CD8-positive, alpha-beta memory T cell (primary cell): ENCODE data around the gene MARK4. TPM values are rescaled to one million over a fixed set of nuclear protein-coding genes. Genes with fewer than 3 reads are reported as not detected.
"Not testable (repeated sequence)": the region's sequence is repeated elsewhere in the genome, so short reads cannot be mapped to it uniquely, and the experiment has no call there.

Source experiments
- CTCF ChIA-PET: fragments of 350-600 bp; sonication (Branson Sonifier 250); formaldehyde crosslinking; loops from one replicate; lab custom pipeline; 2021; ENCODE audit warnings: antibody characterized with exemption; lab: Charles Lee
- POLR2A ChIA-PET: fragments of 350-600 bp; sonication (Branson Sonifier 250); formaldehyde crosslinking; loops from one replicate; lab custom pipeline; 2021; ENCODE audit warnings: antibody characterized with exemption; lab: Charles Lee
- DNase-seq, 5 donors: peaks; one replicate each; pipeline versions ENCODE4 v3.0.0 to v3.0.0-alpha.2; 2020 to 2022; ENCODE audit warnings: mixed read lengths in 1 of 5
- H3K27ac ChIP-seq: one replicate; pipeline ENCODE4 v1.7.0; 2013; ENCODE audit warnings: low read depth, mild to moderate bottlenecking, low read length, moderate library complexity
- H3K27me3 ChIP-seq: 2 replicates; pipeline ENCODE4 v1.7.0; 2013; ENCODE audit warnings: low read length, mild to moderate bottlenecking; ENCODE audit not compliant: insufficient read depth, poor library complexity, severe bottlenecking
- H3K36me3 ChIP-seq: 2 replicates; pipeline ENCODE4 v1.7.0; 2013; ENCODE audit warnings: mild to moderate bottlenecking, low read length, moderate library complexity; ENCODE audit not compliant: insufficient read depth
- H3K4me1 ChIP-seq: 2 replicates; pipeline ENCODE4 v1.7.0; 2013; ENCODE audit warnings: mild to moderate bottlenecking, low read length, moderate library complexity; ENCODE audit not compliant: insufficient read depth
- H3K4me3 ChIP-seq: 2 replicates; pipeline ENCODE4 v1.7.0; 2013; ENCODE audit warnings: mild to moderate bottlenecking, low read length
- H3K9me3 ChIP-seq: 2 replicates; pipeline ENCODE4 v1.7.0; 2013; ENCODE audit warnings: mild to moderate bottlenecking, low read length
- H3K27ac Mint-ChIP-seq, 8 donors: one replicate each; pipeline ENCODE4 v1.8.0; 2020 to 2021; ENCODE audit warnings: mixed read lengths in 8 of 8, mild to moderate bottlenecking in 6 of 8, inconsistent platforms in 3 of 8, moderate library complexity in 3 of 8
- H3K27me3 Mint-ChIP-seq, 2 donors: one replicate each; pipeline ENCODE4 v1.8.0; 2020 to 2021; ENCODE audit warnings: mixed read lengths in 2 of 2, mild to moderate bottlenecking in 1 of 2, moderate library complexity in 1 of 2
- H3K36me3 Mint-ChIP-seq, 3 donors: one replicate each; pipeline ENCODE4 v1.8.0; 2020 to 2021; ENCODE audit warnings: mixed read lengths in 3 of 3, inconsistent platforms in 1 of 3, mild to moderate bottlenecking in 1 of 3
- H3K4me1 Mint-ChIP-seq, 3 donors: one replicate each; pipeline ENCODE4 v1.8.0; 2020 to 2021; ENCODE audit warnings: mixed read lengths in 3 of 3, inconsistent platforms in 1 of 3, mild to moderate bottlenecking in 1 of 3
- H3K4me3 Mint-ChIP-seq, 7 donors: one replicate each; pipeline ENCODE4 v1.8.0; 2020 to 2021; ENCODE audit warnings: mixed read lengths in 7 of 7, mild to moderate bottlenecking in 6 of 7, moderate library complexity in 4 of 7, inconsistent platforms in 2 of 7
- H3K9me3 Mint-ChIP-seq, 5 donors: one replicate each; pipeline ENCODE4 v1.8.0; 2020 to 2022; ENCODE audit warnings: mixed read lengths in 5 of 5, mild to moderate bottlenecking in 3 of 5, moderate library complexity in 2 of 5, inconsistent platforms in 1 of 5
- polyA plus RNA-seq: library from polyadenylated mRNA; unstranded; fragments of 300-500 nt; fragmentation: Illumina TruSeq; gene quantifications from one replicate; pipeline ENCODE4 v1.2.3, GENCODE V29; 2021
- total RNA-seq, 2 experiments: library from RNA; stranded (reverse); gene quantifications; one replicate each; pipeline ENCODE4 v1.2.3, GENCODE V29; 2021

Gene MARK4
- total and polyA plus RNA-seq, 3 experiments from 2014 or later, result 2.6 to 21.2 (median 20.2) TPM

- H3K4me3 Mint-ChIP-seq, result peak overlapping the region in 1 of 7 donors; percentile 44
- Histone ChIP-seq H3K27ac (no peak overlapping the region), H3K9me3 (no peaks in the 10 kb centered on the region), H3K27me3 (no peaks in the 10 kb centered on the region), H3K4me3 (no peak overlapping the region), H3K36me3 (no peaks in the 10 kb centered on the region), H3K4me1 (no peaks in the 10 kb centered on the region)
- peak overlapping the region in 4 of 8 donors; percentile 12 to 80 (median 49) for H3K27ac Mint-ChIP-seq
- H3K36me3 Mint-ChIP-seq, result peaks cover 4 to 18% (median 6%) of the 10 kb centered on the region in 3 donors
- no peak for DNase-seq
- peaks cover 0 to 2% of the 10 kb centered on the region in 2 donors for H3K27me3 Mint-ChIP-seq
- ChIA-PET POLR2A (no interaction called here), CTCF (no interaction called here)
- H3K4me1 Mint-ChIP-seq, result peaks cover 0 to 2% (median 0%) of the 10 kb centered on the region in 3 donors
- H3K9me3 Mint-ChIP-seq, result no peaks in the 10 kb centered on the region
These were observed 53.9 kb downstream of the MARK4 start for GRCh38 chr19:45305007-45305406.

GRCh38 chr19:45305421-45305820, 54.4 kb downstream of the MARK4 start:
- H3K36me3 ChIP-seq, result no peaks in the 10 kb centered on the region
- ChIA-PET POLR2A (no interaction called here), CTCF (no interaction called here)
- no peak for DNase-seq
- H3K4me1 ChIP-seq, result no peaks in the 10 kb centered on the region
- no peaks in the 10 kb centered on the region for H3K9me3 ChIP-seq
- H3K4me1 Mint-ChIP-seq, result peaks cover 0 to 2% (median 0%) of the 10 kb centered on the region in 3 donors
- H3K27ac Mint-ChIP-seq, result no peak overlapping the region
- H3K4me3 ChIP-seq, result no peak overlapping the region
- H3K9me3 Mint-ChIP-seq, result no peaks in the 10 kb centered on the region
- H3K4me3 Mint-ChIP-seq, result no peak overlapping the region
- no peaks in the 10 kb centered on the region for H3K27me3 ChIP-seq
- H3K27me3 Mint-ChIP-seq, result peaks cover 0 to 2% of the 10 kb centered on the region in 2 donors
- H3K36me3 Mint-ChIP-seq, result peaks cover 2 to 16% (median 3%) of the 10 kb centered on the region in 3 donors
- H3K27ac ChIP-seq, result no peak overlapping the region

DNA sequence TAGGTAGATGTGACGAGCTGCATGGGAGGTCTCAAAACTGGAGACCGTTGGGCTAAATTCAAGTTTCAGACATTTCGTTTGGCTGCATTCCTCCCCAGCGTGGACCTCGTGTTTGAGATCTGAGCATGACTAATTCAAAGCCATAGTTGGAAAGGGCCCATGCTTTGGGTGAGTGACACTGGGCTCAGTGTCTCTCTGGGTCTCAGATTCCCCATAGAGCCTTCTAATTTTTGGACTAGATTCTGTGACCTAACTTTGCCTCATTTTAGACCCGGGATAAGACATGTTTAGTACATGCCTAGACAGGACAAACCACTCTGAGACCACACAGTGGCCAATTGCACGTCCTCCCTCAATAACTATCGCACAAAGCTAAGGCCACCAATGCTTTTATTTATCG, 55.0 kb downstream of the MARK4 start:
- H3K4me3 Mint-ChIP-seq, result no peak overlapping the region
- no peaks in the 10 kb centered on the region for H3K9me3 Mint-ChIP-seq
- H3K36me3 ChIP-seq, result no peaks in the 10 kb centered on the region
- no peak for DNase-seq
- ChIA-PET CTCF (no interaction called here), POLR2A (no interaction called here)
- peaks cover 2 to 11% (median 3%) of the 10 kb centered on the region in 3 donors for H3K36me3 Mint-ChIP-seq
- no peaks in the 10 kb centered on the region for H3K9me3 ChIP-seq
- H3K4me1 ChIP-seq, result no peaks in the 10 kb centered on the region
- H3K27me3 Mint-ChIP-seq, result peaks cover 0 to 2% of the 10 kb centered on the region in 2 donors
- no peak overlapping the region for H3K27ac ChIP-seq
- peaks cover 0 to 2% (median 0%) of the 10 kb centered on the region in 3 donors for H3K4me1 Mint-ChIP-seq
- H3K27me3 ChIP-seq, result no peaks in the 10 kb centered on the region
- peak overlapping the region in 1 of 8 donors; percentile 85 for H3K27ac Mint-ChIP-seq
- no peak overlapping the region for H3K4me3 ChIP-seq

- Histone ChIP-seq H3K27ac (no peak overlapping the region), H3K9me3 (no peaks in the 10 kb centered on the region), H3K4me1 (no peaks in the 10 kb centered on the region), H3K36me3 (no peaks in the 10 kb centered on the region), H3K4me3 (no peak overlapping the region), H3K27me3 (no peaks in the 10 kb centered on the region)
- Mint-ChIP-seq H3K4me1 (peaks cover 0 to 2% (median 0%) of the 10 kb centered on the region in 3 donors), H3K27ac (no peak overlapping the region), H3K36me3 (peaks cover 2 to 11% (median 3%) of the 10 kb centered on the region in 3 donors), H3K4me3 (no peak overlapping the region), H3K9me3 (no peaks in the 10 kb centered on the region), H3K27me3 (peaks cover 0 to 2% of the 10 kb centered on the region in 2 donors)
- CTCF ChIA-PET, result no interaction called here
- no peak for DNase-seq
- POLR2A ChIA-PET, result no interaction called here
These were observed 55.5 kb downstream of the MARK4 start for GRCh38 chr19:45306518-45307027.

DNA sequence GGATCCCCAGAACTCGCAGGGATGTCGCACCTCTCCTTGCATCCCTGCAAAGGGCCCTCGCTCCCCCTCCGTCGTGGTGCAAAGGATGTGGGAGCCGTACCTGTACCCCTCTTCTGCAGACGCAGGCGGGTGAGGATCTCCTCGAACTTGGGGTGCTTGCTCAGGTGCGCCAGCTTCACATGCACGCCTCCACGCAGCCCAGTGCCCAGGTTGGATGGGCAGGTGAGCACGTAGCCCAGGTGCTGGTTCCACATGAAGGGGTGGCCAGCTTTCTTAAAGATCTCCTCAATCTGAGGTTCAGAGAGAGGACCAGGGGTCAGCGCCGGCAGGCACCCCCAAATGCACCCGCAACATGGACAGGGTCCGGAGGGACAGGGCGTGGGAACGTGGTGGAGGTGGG, 56.3 kb downstream of the MARK4 start:
- H3K36me3 Mint-ChIP-seq, result peaks cover 0 to 7% (median 2%) of the 10 kb centered on the region in 3 donors
- POLR2A ChIA-PET, result no interaction called here

GRCh38 chr19:45309322-45309721, 58.3 kb downstream of the MARK4 start:
- DNase-seq, POLR2A ChIA-PET, H3K36me3 ChIP-seq, H3K9me3 ChIP-seq, H3K27me3 ChIP-seq, H3K4me3 Mint-ChIP-seq, H3K36me3 Mint-ChIP-seq, H3K27ac Mint-ChIP-seq, H3K27ac ChIP-seq, CTCF ChIA-PET, H3K9me3 Mint-ChIP-seq, H3K27me3 Mint-ChIP-seq, H3K4me3 ChIP-seq, H3K4me1 ChIP-seq, H3K4me1 Mint-ChIP-seq: not testable (repeated sequence)

More for the DNA sequence above, 56.3 kb downstream of the MARK4 start:
- CTCF ChIA-PET, result no interaction called here
- DNase-seq, result no peak
- Mint-ChIP-seq H3K4me3 (no peak overlapping the region), H3K27ac (peak overlapping the region in 1 of 8 donors; percentile 74), H3K27me3 (peaks cover 0 to 2% of the 10 kb centered on the region in 2 donors), H3K4me1 (peaks cover 0 to 2% (median 0%) of the 10 kb centered on the region in 3 donors), H3K9me3 (no peaks in the 10 kb centered on the region)
- no peaks in the 10 kb centered on the region for H3K36me3 ChIP-seq
- H3K27me3 ChIP-seq, result no peaks in the 10 kb centered on the region
- H3K4me3 ChIP-seq, result no peak overlapping the region
- no peak overlapping the region for H3K27ac ChIP-seq
- H3K9me3 ChIP-seq, result no peaks in the 10 kb centered on the region
- H3K4me1 ChIP-seq, result no peaks in the 10 kb centered on the region

DNA sequence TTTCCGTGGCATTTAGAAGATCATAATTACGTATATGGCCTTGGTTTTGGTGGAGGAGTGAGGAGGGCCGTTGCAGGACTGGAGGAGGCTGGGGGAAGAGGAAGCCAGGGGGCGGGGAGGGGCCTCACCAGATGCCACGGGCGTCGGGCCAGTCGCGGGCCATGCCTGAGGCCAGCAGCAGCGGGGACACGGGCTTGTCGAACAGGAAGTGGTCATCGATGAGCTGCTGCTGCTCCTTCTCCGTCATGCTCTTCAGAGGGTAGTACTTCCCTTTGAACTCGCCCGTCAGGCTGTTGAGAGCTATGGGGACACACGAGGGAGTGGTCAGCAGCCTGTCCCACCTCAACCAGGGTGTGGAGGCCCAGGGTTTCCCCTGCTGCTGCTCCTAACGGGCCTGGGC, 60.5 kb downstream of the MARK4 start:
- ChIA-PET POLR2A (no interaction called here), CTCF (no interaction called here)
- H3K9me3 Mint-ChIP-seq, result no peaks in the 10 kb centered on the region
- no peak overlapping the region for H3K4me3 Mint-ChIP-seq
- Histone ChIP-seq H3K27me3 (no peaks in the 10 kb centered on the region), H3K4me1 (no peaks in the 10 kb centered on the region), H3K4me3 (no peak overlapping the region), H3K36me3 (no peaks in the 10 kb centered on the region), H3K27ac (no peak overlapping the region), H3K9me3 (no peaks in the 10 kb centered on the region)
- no peaks in the 10 kb centered on the region for H3K36me3 Mint-ChIP-seq
- DNase-seq, result no peak
- H3K27ac Mint-ChIP-seq, result no peak overlapping the region
- H3K27me3 Mint-ChIP-seq, result peaks cover 9 to 17% of the 10 kb centered on the region in 2 donors
- H3K4me1 Mint-ChIP-seq, result no peaks in the 10 kb centered on the region

DNA sequence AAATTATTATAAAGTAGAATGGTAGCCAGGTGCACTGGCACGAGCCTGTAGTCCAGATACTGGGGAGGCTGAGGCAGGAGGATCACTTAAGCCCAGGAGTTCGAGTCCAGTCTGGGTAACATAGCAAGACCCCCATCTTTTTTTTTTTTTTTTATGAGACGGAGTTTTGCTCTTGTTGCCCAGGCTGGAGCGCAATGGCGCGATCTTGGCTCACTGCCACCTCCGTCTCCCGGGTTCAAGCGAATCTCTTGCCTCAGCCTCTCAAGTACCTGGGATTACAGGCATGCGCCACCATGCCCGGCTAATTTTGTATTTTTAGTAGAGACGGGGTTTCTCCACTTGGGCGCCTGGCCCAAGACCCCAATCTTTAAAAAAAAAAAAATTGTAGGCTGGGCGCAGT, 61.2 kb downstream of the MARK4 start:
- H3K36me3 Mint-ChIP-seq, H3K4me1 Mint-ChIP-seq, POLR2A ChIA-PET, H3K27ac Mint-ChIP-seq, H3K27me3 ChIP-seq, H3K36me3 ChIP-seq, H3K9me3 ChIP-seq, H3K4me1 ChIP-seq, DNase-seq, CTCF ChIA-PET, H3K27ac ChIP-seq, H3K9me3 Mint-ChIP-seq, H3K4me3 Mint-ChIP-seq, H3K4me3 ChIP-seq: not testable (repeated sequence)
- H3K27me3 Mint-ChIP-seq, result peaks cover 9 to 22% of the 10 kb centered on the region in 2 donors
